ENCODE data around the gene SLC2A9. TPM values are rescaled to one million over a fixed set of nuclear protein-coding genes. Genes with fewer than 3 reads are reported as not detected.

The SLC2A9 gene
- total and polyA plus RNA-seq, 2 of the 4 experiments (the other 2 are of a cell fraction) = 0.72 to 2.1 TPM

GRCh38 chr4:10026485-10026884 is 5.2 kb upstream of the SLC2A9 start:
- no peak overlapping the region for H3K4me2 ChIP-seq (ENCODE audit: low read depth, low read length)
- 0 out of 2 replicates have a peak, but pooled peaks cover 4% of the 10 kb centered on the region for H3K9me1 ChIP-seq (ENCODE audit: insufficient read depth, low read length)
- no peak overlapping the region for H2BK20ac ChIP-seq (ENCODE audit: low read depth, low read length)
- POLR2A ChIA-PET (ENCODE audit: unreplicated experiment) = no interaction called here
- no peak overlapping the region for H2BK15ac ChIP-seq (ENCODE audit: low read depth, low read length)
- H3K4me3 ChIP-seq (ENCODE audit: insufficient read depth, low read depth, low read length) = no peak overlapping the region
- no peak for ATAC-seq (ENCODE audit: low read depth)
- H2AK9ac ChIP-seq (replicated peaks; ENCODE audit: low read depth, low read length, poor library complexity) = no peak overlapping the region
- no peak for DNase-seq
- H4K91ac ChIP-seq (ENCODE audit: insufficient read depth, low read depth, low read length) = no peak overlapping the region
- in situ Hi-C loops (cut with MboI; ENCODE audit: low sequenced_read_pairs) = no loop called here
- H2BK120ac ChIP-seq (ENCODE audit: low read depth, low read length) = no peak overlapping the region
- no peak overlapping the region for H4K5ac ChIP-seq (ENCODE audit: low read depth, low read length)
- peaks cover 11% of the 10 kb centered on the region; the same call in 1 of the 2 replicates for H3K4me1 ChIP-seq (ENCODE audit: control insufficient read depth, insufficient read depth, low read length)
- H2BK5ac ChIP-seq (ENCODE audit: low read depth, low read length, poor library complexity, severe bottlenecking) = no peak overlapping the region
- H3K56ac ChIP-seq (ENCODE audit: extremely low read depth, insufficient read depth, low read length) = no peak overlapping the region
- no peak overlapping the region for H3K9ac ChIP-seq (ENCODE audit: low read depth, low read length)
- H3K9me3 ChIP-seq (ENCODE audit: control insufficient read depth, insufficient read depth, low read length) = no peaks in the 10 kb centered on the region
- TF ChIP-seq NFE2L2 (IDR thresholded peaks at IDR 0.05; ENCODE audit: low read depth, low read length) (no peak), BHLHE40 (IDR thresholded peaks at IDR 0.05; ENCODE audit: low read depth, low read length) (no peak), SMC3 (IDR thresholded peaks at IDR 0.05; ENCODE audit: low read depth, low read length) (no peak)
- CTCF ChIA-PET = no interaction called here
- H4K20me1 ChIP-seq (ENCODE audit: insufficient read depth, low read length) = no peaks in the 10 kb centered on the region
- no peaks in the 10 kb centered on the region for H3K27me3 ChIP-seq (ENCODE audit: control insufficient read depth, insufficient read depth, low read length)
- dilution Hi-C loops (cut with HindIII; ENCODE audit: low sequenced_read_pairs, unreplicated experiment) = no loop called here
- intact Hi-C loops (cut with micrococcal nuclease) = no loop called here
- H2AK5ac ChIP-seq (ENCODE audit: low read depth, low read length) = no peak overlapping the region
- no peak overlapping the region for H3K4ac ChIP-seq (ENCODE audit: low read depth, low read length)
- no peak overlapping the region for H3K27ac ChIP-seq (ENCODE audit: insufficient read depth, low read length)
- no peak overlapping the region for H3K14ac ChIP-seq (replicated peaks; ENCODE audit: low read depth, low read length)
- no TSS peak for BruUV-seq (replicated peaks)
- no peaks in the 10 kb centered on the region for H3K79me1 ChIP-seq (ENCODE audit: low read depth in 1 of 2, low read length in 2 of 2)
- H2AFZ ChIP-seq (replicated peaks; ENCODE audit: low read length, poor library complexity) = no peak overlapping the region
- H3K18ac ChIP-seq (ENCODE audit: low read depth, low read length) = no peak overlapping the region
- 80% methylated on average over 1 of the region's 9 CpGs; no CpG with 5 or more reads in 1 of the 2 experiments for WGBS, 2 experiments (ENCODE audit: extremely low coverage in 2 of 2, insufficient read length in 1 of 2)
- no peak overlapping the region for H4K8ac ChIP-seq (ENCODE audit: low read depth in 2 of 2, low read length in 2 of 2)
- H3K23ac ChIP-seq (ENCODE audit: low read depth, low read length) = no peak overlapping the region
- H3K36me3 ChIP-seq (ENCODE audit: control insufficient read depth, insufficient read depth, low read length) = no peaks in the 10 kb centered on the region
